Esophagus squamous epithelium (tissue), 4 donors: ENCODE measurements around the gene CCDC197.

ENCODE experiments used
- CTCF ChIP-seq, 6 experiments: fragments of 450-650 bp in 4 of 6; fragments of 200-600 bp in 2 of 6; sonication (generic) in 2 of 6; IDR thresholded peaks; one replicate each; pipeline ENCODE4 v1.5.1; 2016 to 2019; ENCODE audit warnings: antibody characterized with exemption in 6 of 6, mild to moderate bottlenecking in 4 of 6, moderate library complexity in 4 of 6
- POLR2A ChIP-seq, 4 donors: fragments of 450-650 bp; IDR thresholded peaks; one replicate each; pipeline ENCODE4 v1.6.1; 2017; ENCODE audit warnings: antibody characterized with exemption in 4 of 4, mild to moderate bottlenecking in 4 of 4, moderate library complexity in 3 of 4

GRCh38 chr14:94056579-94057308, 59.6 kb downstream of the CCDC197 start:
- TF ChIP-seq CTCF (IDR thresholded peaks at IDR 0.05) (no peak), POLR2A (IDR thresholded peaks at IDR 0.05) (no peak)
